H1 (cell line): ENCODE results near the gene C3. TPM values are rescaled to one million over a fixed set of nuclear protein-coding genes. Genes with fewer than 3 reads are reported as not detected.

ENCODE experiments used
- CTCF ChIA-PET: fragments of 300-600 bp; sonication (Branson Sonifier 250); formaldehyde crosslinking; loops from one replicate; lab custom pipeline; 2021; ENCODE audit not compliant: partially characterized antibody; lab: Charles Lee
- POLR2A ChIA-PET: fragments of 300-600 bp; sonication (Branson Sonifier 250); formaldehyde crosslinking; loops from one replicate; lab custom pipeline; 2021; ENCODE audit warnings: inconsistent platforms; ENCODE audit not compliant: partially characterized antibody; lab: Charles Lee
- DNase-seq, 2 experiments: peaks; one replicate each; pipeline versions ENCODE4 v3.0.0 to v3.0.0-alpha.2; 2010 to 2022; ENCODE audit warnings: low spot score in 2 of 2, low read depth in 1 of 2, mixed read lengths in 1 of 2
- FAIRE-seq: peaks from 2 replicates; lab custom pipeline; 2011; peaks lifted over from hg19 to GRCh38; lab: Jason Lieb, UNC
- H2AFZ ChIP-seq: 2 replicates; pipeline ENCODE4 v1.8.1; 2012; ENCODE audit warnings: low read length, inconsistent platforms
- H2AK5ac ChIP-seq: 2 replicates; pipeline ENCODE4 v1.6.1; 2013; ENCODE audit warnings: low read depth, low read length
- H2BK120ac ChIP-seq: replicated peaks from 2 replicates; pipeline ENCODE3; 2013; ENCODE audit warnings: low read depth, low read length, inconsistent platforms
- H2BK12ac ChIP-seq: 2 replicates; pipeline ENCODE4 v1.6.1; 2013; ENCODE audit warnings: low read depth, low read length
- H2BK15ac ChIP-seq: 2 replicates; pipeline ENCODE4 v1.6.1; 2013; ENCODE audit warnings: low read length
- H2BK20ac ChIP-seq: 2 replicates; pipeline ENCODE4 v1.6.1; 2013; ENCODE audit warnings: low read length
- H2BK5ac ChIP-seq: 2 replicates; pipeline ENCODE4 v1.6.1; 2013; ENCODE audit warnings: low read depth, low read length
- H3K14ac ChIP-seq: 2 replicates; pipeline ENCODE4 v1.6.1; 2013; ENCODE audit warnings: inconsistent platforms; ENCODE audit not compliant: insufficient read length
- H3K18ac ChIP-seq: 2 replicates; pipeline ENCODE4 v1.6.1; 2013; ENCODE audit warnings: low read length; ENCODE audit errors: extremely low read depth
- H3K23ac ChIP-seq: 2 replicates; pipeline ENCODE4 v1.6.1; 2013; ENCODE audit warnings: inconsistent platforms; ENCODE audit not compliant: insufficient read length
- H3K23me2 ChIP-seq: 2 replicates; pipeline ENCODE4 v1.6.1; 2013; ENCODE audit warnings: low read depth, low read length
- H3K27ac ChIP-seq: 2 replicates; pipeline ENCODE4 v1.6.1; 2011; ENCODE audit warnings: low read depth, low read length, inconsistent platforms
- H3K27me3 ChIP-seq, 4 experiments: replicated peaks in 1 of 4; 1 replicate in 1 of 4; 2 replicates in 3 of 4; pipeline versions ENCODE4 v1.6.1 to v1.8.1; 2011 to 2013; ENCODE audit warnings: low read length in 3 of 4, mild to moderate bottlenecking in 3 of 4, inconsistent platforms in 2 of 4, mixed read lengths in 2 of 4, moderate library complexity in 1 of 4; ENCODE audit not compliant: control insufficient read depth in 3 of 4, insufficient read depth in 3 of 4; ENCODE audit errors: extremely low read depth in 1 of 4
- H3K36me3 ChIP-seq, 4 experiments: 2 replicates each; pipeline versions ENCODE4 v1.6.1 to v1.8.1; 2011 to 2013; ENCODE audit warnings: mild to moderate bottlenecking in 4 of 4, low read length in 3 of 4, moderate library complexity in 2 of 4, control low read depth in 1 of 4, inconsistent platforms in 1 of 4; ENCODE audit not compliant: insufficient read depth in 4 of 4, control insufficient read depth in 2 of 4
- H3K4ac ChIP-seq: replicated peaks from 2 replicates; pipeline ENCODE3; 2013; ENCODE audit warnings: low read length, low read depth, mixed read lengths, inconsistent platforms; ENCODE audit not compliant: insufficient read length
- H3K4me1 ChIP-seq, 4 experiments: replicated peaks in 1 of 4; 1 replicate in 1 of 4; 2 replicates in 3 of 4; pipeline versions ENCODE4 v1.6.1 to v1.8.1; 2011 to 2013; ENCODE audit warnings: low read length in 3 of 4, inconsistent platforms in 2 of 4, mixed read lengths in 1 of 4; ENCODE audit not compliant: insufficient read depth in 4 of 4, control insufficient read depth in 3 of 4
- H3K4me2 ChIP-seq, 2 experiments: 2 replicates each; pipeline versions ENCODE4 v1.6.1 to v1.8.1; 2011 to 2013; ENCODE audit warnings: low read depth in 2 of 2, low read length in 2 of 2, control low read depth in 1 of 2, inconsistent platforms in 1 of 2, mild to moderate bottlenecking in 1 of 2; ENCODE audit not compliant: insufficient read depth in 1 of 2
- H3K4me3 ChIP-seq, 4 experiments: fragments of 200-600, 300-600 bp in 1 of 4; sonication (generic), shearing (Covaris generic), sonication (Bioruptor Twin) in 1 of 4; 2 replicates each; pipeline versions ENCODE4 v1.5.1 to v1.8.1; 2011 to 2016; ENCODE audit warnings: low read length in 4 of 4, low read depth in 3 of 4, control low read depth in 2 of 4, inconsistent platforms in 2 of 4, mild to moderate bottlenecking in 2 of 4, mixed read lengths in 1 of 4, moderate library complexity in 1 of 4; ENCODE audit not compliant: insufficient read depth in 2 of 4; ENCODE audit errors: extremely low read depth in 1 of 4
- H3K56ac ChIP-seq: replicated peaks from 2 replicates; pipeline ENCODE3; 2013; ENCODE audit warnings: low read depth, mild to moderate bottlenecking, mixed read lengths, low read length, inconsistent platforms; ENCODE audit not compliant: insufficient read length
- H3K79me1 ChIP-seq: 2 replicates; pipeline ENCODE4 v1.6.1; 2013; ENCODE audit warnings: low read depth, low read length, control low read depth
- H3K79me2 ChIP-seq, 2 experiments: 2 replicates each; pipeline versions ENCODE4 v1.6.1 to v1.8.1; 2012 to 2013; ENCODE audit warnings: low read length in 2 of 2, mild to moderate bottlenecking in 2 of 2, inconsistent platforms in 1 of 2; ENCODE audit not compliant: insufficient read depth in 2 of 2, control insufficient read depth in 1 of 2
- H3K9ac ChIP-seq, 4 experiments: replicated peaks in 1 of 4; 1 replicate in 1 of 4; 2 replicates in 3 of 4; pipeline versions ENCODE4 v1.6.1 to v1.8.1; 2011 to 2013; ENCODE audit warnings: low read depth in 3 of 4, low read length in 3 of 4, control low read depth in 2 of 4, mild to moderate bottlenecking in 2 of 4, moderate library complexity in 2 of 4, inconsistent platforms in 1 of 4; ENCODE audit errors: extremely low read depth in 1 of 4
- H3K9me3 ChIP-seq, 2 experiments: 2 replicates each; pipeline versions ENCODE4 v1.6.1 to v1.8.1; 2012 to 2013; ENCODE audit warnings: mild to moderate bottlenecking in 2 of 2, moderate library complexity in 2 of 2, control low read depth in 1 of 2, inconsistent platforms in 1 of 2, low read depth in 1 of 2, low read length in 1 of 2, mixed read lengths in 1 of 2; ENCODE audit not compliant: insufficient read depth in 2 of 2
- H4K20me1 ChIP-seq, 2 experiments: replicated peaks in 1 of 2; 2 replicates each; pipeline versions ENCODE3 to v1.8.1; 2011 to 2013; ENCODE audit warnings: inconsistent platforms in 2 of 2, low read length in 2 of 2, mild to moderate bottlenecking in 1 of 2; ENCODE audit not compliant: insufficient read depth in 2 of 2, control insufficient read depth in 1 of 2
- H4K5ac ChIP-seq: 2 replicates; pipeline ENCODE4 v1.6.1; 2013; ENCODE audit warnings: low read length, low read depth, mixed read lengths, inconsistent platforms; ENCODE audit not compliant: insufficient read length
- H4K8ac ChIP-seq: 2 replicates; pipeline ENCODE4 v1.8.0; 2013; ENCODE audit warnings: mild to moderate bottlenecking, moderate library complexity, low read length, inconsistent platforms; ENCODE audit not compliant: insufficient read depth; ENCODE audit errors: extremely low read depth
- H4K91ac ChIP-seq: replicated peaks from 2 replicates; pipeline ENCODE3; 2013; ENCODE audit warnings: low read length, mixed read lengths, inconsistent platforms; ENCODE audit not compliant: insufficient read length
- HDAC6 ChIP-seq: IDR thresholded peaks from one replicate; pipeline ENCODE4 v1.7.1; 2012; ENCODE audit warnings: low read depth, mild to moderate bottlenecking, inconsistent platforms, low read length, moderate library complexity
- JUND ChIP-seq: IDR thresholded peaks from 2 replicates; pipeline ENCODE4 v1.6.1; 2011; ENCODE audit warnings: mild to moderate bottlenecking, improper control_type of control experiment, low read length
- SP1 ChIP-seq: IDR thresholded peaks from 2 replicates; pipeline ENCODE4 v1.6.1; 2011; ENCODE audit warnings: low read depth, low read length
- WGBS, 2 experiments: shearing (Covaris generic) in 1 of 2; methylation state at CpG; one replicate each; pipeline versions ENCODE4 v1.1.6 to v1.1.7; 2013 to 2015; ENCODE audit warnings: low lambda C conversion rate in 2 of 2, mixed read lengths in 2 of 2, inconsistent platforms in 1 of 2, low coverage in 1 of 2, missing lambda C conversion rate in 1 of 2; ENCODE audit not compliant: insufficient replicate concordance in 2 of 2, insufficient coverage in 1 of 2, insufficient read length in 1 of 2; ENCODE audit errors: extremely low coverage in 1 of 2, missing lambda C conversion rate in 1 of 2; 5-methylcytosine and 5-hydroxymethylcytosine counted together
- polyA plus RNA-seq, 7 experiments: library from polyadenylated mRNA; depleted of rRNA in 3 of 7; stranded (reverse) in 5 of 7; unstranded in 2 of 7; fragments of >200 nt in 5 of 7; fragments of 200-250 nt in 2 of 7; gene quantifications; 1 replicate in 5 of 7; 2 replicates in 1 of 7; 4 replicates in 1 of 7; pipeline versions ENCODE4 v1.2.1 to v1.2.3, GENCODE V29; 2011 to 2013; ENCODE audit warnings: missing spikeins in 2 of 7, mixed read lengths in 2 of 7
- total RNA-seq: library from RNA; stranded (reverse); fragmentation: NEBNext Ultra II Directional; extraction: Animal tissue kit (Norgen Biotek cat#: 25700); gene quantifications from 2 replicates; pipeline ENCODE4 v1.2.1, GENCODE V29; 2021

C3 gene
- total and polyA plus RNA-seq, 2 of the 8 experiments (the other 6 are each of a cell fraction or from before 2014, with no cell fraction given): 6.4 to 12.8 TPM

GRCh38 chr19:6708346-6708745, 12.1 kb downstream of the C3 start:
- Histone ChIP-seq H3K79me1 (no peaks in the 10 kb centered on the region), H3K9me3 (no peaks in the 10 kb centered on the region), H3K4me3 (no peak overlapping the region), H3K18ac (no peak overlapping the region), H3K27ac (no peak overlapping the region), H2BK12ac (no peak overlapping the region), H2BK15ac (no peak overlapping the region), H2BK5ac (no peak overlapping the region), H3K23me2 (peaks cover 9% of the 10 kb centered on the region), H4K8ac (no peak overlapping the region), H3K56ac (no peak overlapping the region), H2BK120ac (no peak overlapping the region), H3K4me2 (no peak overlapping the region), H3K36me3 (no peaks in the 10 kb centered on the region), H2BK20ac (no peak overlapping the region), H3K4me1 (peaks cover 0 to 8% (median 2%) of the 10 kb centered on the region in 4 experiments; a peak in 4 of 7 replicates), H3K79me2 (no peaks in the 10 kb centered on the region), H3K4ac (no peak overlapping the region), H3K14ac (no peak overlapping the region), H2AK5ac (no peak overlapping the region), H4K20me1 (no peaks in the 10 kb centered on the region), H4K91ac (no peak overlapping the region), H2AFZ (no peak overlapping the region), H3K27me3 (peaks cover 0 to 22% (median 18%) of the 10 kb centered on the region in 4 experiments; a peak in 6 of 7 replicates), H4K5ac (no peak overlapping the region), H3K9ac (no peak overlapping the region), H3K23ac (no peak overlapping the region)
- DNase-seq (no peak), FAIRE-seq (no peak)
- POLR2A ChIA-PET: no interaction called here
- no peak for TF ChIP-seq JUND
- TF ChIP-seq SP1: no peak
- TF ChIP-seq HDAC6: no peak
- CTCF ChIA-PET: interaction anchor here (1.4 kb wide), 1 partner anchor 38 kb away, joined by 3 read pairs; the partner anchor contains the start of gene TNFSF14
- 80% methylated on average over 3 of the region's 3 CpGs; no CpG with 5 or more reads in 1 of the 2 experiments for WGBS, 2 experiments
